H9 (cell line): Measurements from ENCODE around the gene PSMB3. TPM values are rescaled to one million over a fixed set of nuclear protein-coding genes. Genes with fewer than 3 reads are reported as not detected.

Experiments
- DNase-seq: peaks from one replicate; pipeline ENCODE4 v3.0.0-alpha.2; 2017
- H2AFZ ChIP-seq: one replicate; pipeline ENCODE4 v1.6.1; 2013; ENCODE audit warnings: mild to moderate bottlenecking, low read length, control low read depth, moderate library complexity
- H2AK5ac ChIP-seq: 2 replicates; pipeline ENCODE4 v1.6.1; 2013; ENCODE audit warnings: low read length, control low read depth, mixed read lengths; ENCODE audit not compliant: insufficient read length
- H2BK120ac ChIP-seq: one replicate; pipeline ENCODE4 v1.6.1; 2013; ENCODE audit warnings: low read depth, mild to moderate bottlenecking, low read length, control low read depth, inconsistent platforms; ENCODE audit not compliant: poor library complexity, severe bottlenecking
- H2BK12ac ChIP-seq: 2 replicates; pipeline ENCODE4 v1.6.1; 2013; ENCODE audit warnings: low read length, control low read depth, mixed read lengths, low read depth; ENCODE audit not compliant: insufficient read length
- H2BK15ac ChIP-seq: 2 replicates; pipeline ENCODE4 v1.6.1; 2013; ENCODE audit warnings: low read depth, low read length, control low read depth
- H2BK20ac ChIP-seq: one replicate; pipeline ENCODE4 v1.6.1; 2013; ENCODE audit warnings: low read depth, mild to moderate bottlenecking, low read length, control low read depth, inconsistent platforms; ENCODE audit not compliant: poor library complexity, severe bottlenecking
- H2BK5ac ChIP-seq: 2 replicates; pipeline ENCODE4 v1.6.1; 2013; ENCODE audit warnings: low read length, control low read depth, mixed read lengths; ENCODE audit not compliant: insufficient read length
- H3K14ac ChIP-seq: 2 replicates; pipeline ENCODE4 v1.6.1; 2013; ENCODE audit warnings: low read length, control low read depth; ENCODE audit not compliant: insufficient read depth
- H3K18ac ChIP-seq: 2 replicates; pipeline ENCODE4 v1.6.1; 2013; ENCODE audit warnings: low read depth, mild to moderate bottlenecking, mixed read lengths, low read length, control low read depth; ENCODE audit not compliant: insufficient read length
- H3K23ac ChIP-seq: 2 replicates; pipeline ENCODE4 v1.6.1; 2013; ENCODE audit warnings: low read length, control low read depth, mixed read lengths, low read depth; ENCODE audit not compliant: insufficient read length
- H3K23me2 ChIP-seq: 2 replicates; pipeline ENCODE4 v1.6.1; 2013; ENCODE audit warnings: low read depth, mild to moderate bottlenecking, mixed read lengths, low read length, control low read depth; ENCODE audit not compliant: insufficient read length, poor library complexity, severe bottlenecking
- H3K27ac ChIP-seq: 2 replicates; pipeline ENCODE4 v1.5.1; 2013; ENCODE audit warnings: low read length, control low read depth, mixed read lengths, low read depth; ENCODE audit not compliant: insufficient read length
- H3K27me3 ChIP-seq: 2 replicates; pipeline ENCODE4 v1.6.1; 2013; ENCODE audit warnings: low read length, control low read depth, inconsistent platforms; ENCODE audit not compliant: insufficient read depth
- H3K4ac ChIP-seq: 2 replicates; pipeline ENCODE4 v1.6.1; 2013; ENCODE audit warnings: low read depth, mild to moderate bottlenecking, control low read depth, inconsistent platforms, low read length, moderate library complexity
- H3K4me1 ChIP-seq: 2 replicates; pipeline ENCODE4 v1.6.1; 2013; ENCODE audit warnings: low read length, control low read depth, inconsistent platforms; ENCODE audit not compliant: insufficient read depth
- H3K4me2 ChIP-seq: 2 replicates; pipeline ENCODE4 v1.6.1; 2013; ENCODE audit warnings: low read length, control low read depth, mixed read lengths; ENCODE audit not compliant: insufficient read length, insufficient read depth
- H3K56ac ChIP-seq: 2 replicates; pipeline ENCODE4 v1.6.1; 2013; ENCODE audit warnings: low read depth, mild to moderate bottlenecking, mixed read lengths, low read length, control low read depth; ENCODE audit not compliant: insufficient read length
- H3K79me1 ChIP-seq: 2 replicates; pipeline ENCODE4 v1.6.1; 2013; ENCODE audit warnings: low read depth, mild to moderate bottlenecking, moderate library complexity, low read length, control low read depth, inconsistent platforms; ENCODE audit not compliant: insufficient read depth, poor library complexity, severe bottlenecking
- H3K79me2 ChIP-seq: 2 replicates; pipeline ENCODE4 v1.6.1; 2013; ENCODE audit warnings: low read length, control low read depth, inconsistent platforms; ENCODE audit not compliant: insufficient read depth
- H3K9ac ChIP-seq: 2 replicates; pipeline ENCODE4 v1.6.1; 2013; ENCODE audit warnings: low read length, control low read depth, mixed read lengths; ENCODE audit not compliant: insufficient read length; ENCODE audit errors: extremely low read depth
- H3K9me3 ChIP-seq: one replicate; pipeline ENCODE4 v1.6.1; 2013; ENCODE audit warnings: low read depth, low read length, inconsistent platforms; ENCODE audit not compliant: control insufficient read depth
- H3T11ph ChIP-seq: one replicate; pipeline ENCODE4 v1.6.1; 2013; ENCODE audit warnings: mild to moderate bottlenecking, low read length, control low read depth, inconsistent platforms
- H4K20me1 ChIP-seq: one replicate; pipeline ENCODE4 v1.6.1; 2013; ENCODE audit not compliant: control insufficient read depth, insufficient read length, insufficient read depth
- H4K5ac ChIP-seq: 2 replicates; pipeline ENCODE4 v1.6.1; 2013; ENCODE audit warnings: low read depth, mild to moderate bottlenecking, mixed read lengths, low read length, control low read depth; ENCODE audit not compliant: insufficient read length
- H4K8ac ChIP-seq: replicated peaks from 2 replicates; pipeline ENCODE4 v1.6.1; 2013; ENCODE audit warnings: low read length, control low read depth, mixed read lengths, low read depth; ENCODE audit not compliant: insufficient read length
- H4K91ac ChIP-seq: 2 replicates; pipeline ENCODE4 v1.6.1; 2013; ENCODE audit warnings: low read depth, mild to moderate bottlenecking, moderate library complexity, mixed read lengths, low read length, control low read depth; ENCODE audit not compliant: insufficient read length
- H3K27ac Mint-ChIP-seq, 3 experiments: 2 replicates in 2 of 3; 3 replicates in 1 of 3; pipeline ENCODE4 v1.8.0; 2020 to 2021; ENCODE audit warnings: mixed read lengths in 3 of 3, mild to moderate bottlenecking in 1 of 3, moderate library complexity in 1 of 3
- H3K27me3 Mint-ChIP-seq: 2 replicates; pipeline ENCODE4 v1.8.0; 2021; ENCODE audit warnings: low read depth, mild to moderate bottlenecking, moderate library complexity, mixed read lengths
- H3K36me3 Mint-ChIP-seq, 3 experiments: 2 replicates in 2 of 3; 3 replicates in 1 of 3; pipeline ENCODE4 v1.8.0; 2020 to 2021; ENCODE audit warnings: low read depth in 3 of 3, mixed read lengths in 3 of 3; ENCODE audit not compliant: insufficient read depth in 1 of 3
- H3K4me1 Mint-ChIP-seq, 2 experiments: 2 replicates each; pipeline ENCODE4 v1.8.0; 2020; ENCODE audit warnings: mixed read lengths in 2 of 2
- H3K4me3 Mint-ChIP-seq, 2 experiments: 2 replicates in 1 of 2; 3 replicates in 1 of 2; pipeline ENCODE4 v1.8.0; 2020 to 2021; ENCODE audit warnings: mild to moderate bottlenecking in 2 of 2, mixed read lengths in 2 of 2, moderate library complexity in 1 of 2
- H3K9me3 Mint-ChIP-seq, 2 experiments: 2 replicates in 1 of 2; 3 replicates in 1 of 2; pipeline ENCODE4 v1.8.0; 2020; ENCODE audit warnings: mild to moderate bottlenecking in 2 of 2, mixed read lengths in 2 of 2, moderate library complexity in 1 of 2
- CTCF ChIP-seq: fragments of 200-600 bp; sonication (generic); conservative IDR thresholded peaks from 3 replicates; pipeline ENCODE4 v1.8.0; 2021; ENCODE audit warnings: antibody characterized with exemption, mild to moderate bottlenecking
- WGBS: extraction: QIAGEN DNeasy Blood & Tissue Kit; methylation state at CpG from one replicate; pipeline ENCODE4 v1.1.7; 2013; ENCODE audit warnings: missing lambda C conversion rate, low lambda C conversion rate, mixed read lengths; ENCODE audit not compliant: insufficient read length; ENCODE audit errors: extremely low coverage; 5-methylcytosine and 5-hydroxymethylcytosine counted together
- total RNA-seq: library from RNA; stranded (reverse); gene quantifications from 2 replicates; pipeline ENCODE4 v1.2.1, GENCODE V29; 2021

The PSMB3 gene
- total RNA-seq, 1 experiment from 2014 or later, result 242 TPM

GRCh38 chr17:38748892-38749222, 3.7 kb upstream of the PSMB3 start:
- WGBS, result no CpG with 5 or more reads among the region's 32 CpGs
- Histone ChIP-seq H3K14ac (no peak overlapping the region; the same call in 1 of the 2 replicates), H3K9ac (peak overlapping the region; percentile 33), H4K5ac (no peak overlapping the region), H2BK120ac (no peak overlapping the region), H2BK15ac (no peak overlapping the region), H2BK5ac (no peak overlapping the region), H3T11ph (no peak overlapping the region), H3K27ac (no peak overlapping the region), H2BK12ac (no peak overlapping the region), H3K4ac (no peak overlapping the region), H2AK5ac (no peak overlapping the region), H3K79me2 (peaks cover 29% of the 10 kb centered on the region), H2BK20ac (no peak overlapping the region), H4K20me1 (no peaks in the 10 kb centered on the region), H3K9me3 (no peaks in the 10 kb centered on the region), H3K23ac (no peak overlapping the region), H2AFZ (no peak overlapping the region), H3K56ac (no peak overlapping the region), H3K27me3 (no peaks in the 10 kb centered on the region), H3K79me1 (no peaks in the 10 kb centered on the region), H3K23me2 (peaks cover 39% of the 10 kb centered on the region), H4K8ac (no peak overlapping the region), H3K4me2 (peak overlapping the region; percentile 98), H4K91ac (no peak overlapping the region), H3K18ac (no peak overlapping the region), H3K4me1 (peaks cover 5% of the 10 kb centered on the region; the same call in 1 of the 2 replicates)
- H3K27me3 Mint-ChIP-seq, result peaks cover 11% of the 10 kb centered on the region
- H3K36me3 Mint-ChIP-seq, result peaks cover 4 to 18% (median 9%) of the 10 kb centered on the region in 3 experiments; a peak in 6 of 7 replicates
- H3K4me1 Mint-ChIP-seq, result peaks cover 43 to 49% of the 10 kb centered on the region in 2 experiments
- H3K9me3 Mint-ChIP-seq, result peaks cover 0 to 3% of the 10 kb centered on the region in 2 experiments; a peak in 2 of 5 replicates
- TF ChIP-seq CTCF, result no peak
- no peak overlapping the region for H3K27ac Mint-ChIP-seq
- no peak for DNase-seq
- peak overlapping the region; percentile 97 for H3K4me3 Mint-ChIP-seq
